ENCODE data around the gene ZNF346.
A peak's percentile ranks its signal among the peaks of the same experiment; 100 is the strongest.
"Not testable (repeated sequence)": the region's sequence is repeated elsewhere in the genome, so short reads cannot be mapped to it uniquely, and the experiment has no call there.

ZNF346 gene, protein sequence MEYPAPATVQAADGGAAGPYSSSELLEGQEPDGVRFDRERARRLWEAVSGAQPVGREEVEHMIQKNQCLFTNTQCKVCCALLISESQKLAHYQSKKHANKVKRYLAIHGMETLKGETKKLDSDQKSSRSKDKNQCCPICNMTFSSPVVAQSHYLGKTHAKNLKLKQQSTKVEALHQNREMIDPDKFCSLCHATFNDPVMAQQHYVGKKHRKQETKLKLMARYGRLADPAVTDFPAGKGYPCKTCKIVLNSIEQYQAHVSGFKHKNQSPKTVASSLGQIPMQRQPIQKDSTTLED

GRCh38 chr5:177022386-177023302 is at the start of gene ZNF346:
TSS of gene ZNF346 (plus strand) at chr5:177022696. CDS start at chr5:177022739, 43 bp downstream.
- no peaks in the 10 kb centered on the region for H3K27me3 ChIP-seq
- peaks cover 19% of the 10 kb centered on the region for H4K20me1 ChIP-seq
- peak within 1 kb of the TSS; percentile 99 for H3K9ac ChIP-seq
- TF ChIP-seq Cebpa-rat (IDR thresholded peaks at IDR 0.05), result no peak
- H3K27ac ChIP-seq, result peak within 1 kb of the TSS; percentile 95
- no peaks in the 10 kb centered on the region for H3K9me3 ChIP-seq
- peak within 1 kb of the TSS; percentile 96 for H3K4me2 ChIP-seq
- H3K4me1 ChIP-seq, result peaks cover 33% of the 10 kb centered on the region
- H3K36me3 ChIP-seq, result peaks cover 29% of the 10 kb centered on the region
- peak within 1 kb of the TSS; percentile 99 for H3K4me3 ChIP-seq

DNA sequence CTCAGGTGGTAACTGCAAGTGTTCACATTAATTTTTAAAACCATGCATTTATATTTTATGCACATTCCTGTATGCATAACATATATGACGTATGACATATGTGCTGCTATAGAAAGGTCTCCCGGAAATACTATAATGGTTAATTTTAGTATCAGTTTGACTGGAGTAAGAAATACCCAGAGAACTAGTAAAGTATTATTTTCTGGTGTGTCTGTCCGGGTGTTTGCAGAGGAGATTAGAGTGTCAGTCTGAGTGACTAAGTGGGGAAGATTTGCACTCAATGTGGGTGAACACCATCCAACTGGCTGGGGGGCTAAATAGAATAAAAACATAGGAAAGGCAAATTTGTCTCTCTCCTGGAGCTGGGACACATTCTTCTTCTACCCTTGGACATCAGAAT is 42.8 kb upstream of the ZNF346 start:
- no peak overlapping the region for H3K27ac ChIP-seq
- H3K36me3 ChIP-seq, result peaks cover 78% of the 10 kb centered on the region
- no peaks in the 10 kb centered on the region for H3K4me1 ChIP-seq
- H3K9ac ChIP-seq, result no peak overlapping the region
- TF ChIP-seq Cebpa-rat (IDR thresholded peaks at IDR 0.05), result no peak
- H3K4me2 ChIP-seq, result no peak overlapping the region
- peaks cover 98% of the 10 kb centered on the region for H4K20me1 ChIP-seq
- H3K9me3 ChIP-seq, result peaks cover 12% of the 10 kb centered on the region
- no peaks in the 10 kb centered on the region for H3K27me3 ChIP-seq
- H3K4me3 ChIP-seq, result no peak overlapping the region

GRCh38 chr5:176980818-176981217 is 41.7 kb upstream of the ZNF346 start:
- peaks cover 91% of the 10 kb centered on the region for H4K20me1 ChIP-seq

DNA sequence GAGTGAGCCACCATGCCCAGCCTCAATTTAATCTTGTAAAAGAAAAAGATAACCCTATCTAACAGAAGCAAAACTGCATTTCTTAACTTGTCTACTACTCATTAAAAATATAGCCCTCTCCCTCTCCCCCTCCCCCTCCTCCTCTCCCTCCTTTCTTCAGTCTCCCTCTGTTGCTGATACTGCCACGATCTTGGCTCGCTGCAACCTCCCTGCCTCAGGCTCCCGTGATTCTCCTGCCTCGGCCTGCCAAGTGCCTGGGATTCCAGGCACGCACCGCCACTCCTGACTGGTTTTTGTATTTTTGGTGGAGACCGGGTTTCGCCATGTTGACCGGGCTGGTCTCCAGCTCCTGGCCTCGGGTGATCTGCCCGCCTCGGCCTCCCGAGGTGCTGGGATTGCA is 39.4 kb upstream of the ZNF346 start:
- H3K4me1 ChIP-seq, H3K27me3 ChIP-seq, H3K27ac ChIP-seq, H3K9ac ChIP-seq, H3K4me3 ChIP-seq, H3K4me2 ChIP-seq: not testable (repeated sequence)
- peaks cover 46% of the 10 kb centered on the region for H3K9me3 ChIP-seq
- peaks cover 91% of the 10 kb centered on the region for H4K20me1 ChIP-seq
- H3K36me3 ChIP-seq, result peaks cover 86% of the 10 kb centered on the region

More at GRCh38 chr5:176980818-176981217, 41.7 kb upstream of the ZNF346 start:
- no peak for TF ChIP-seq Cebpa-rat (IDR thresholded peaks at IDR 0.05)
- H3K27me3 ChIP-seq, result no peaks in the 10 kb centered on the region
- no peak overlapping the region for H3K9ac ChIP-seq
- H3K9me3 ChIP-seq, result peaks cover 24% of the 10 kb centered on the region
- peaks cover 80% of the 10 kb centered on the region for H3K36me3 ChIP-seq
- H3K4me3 ChIP-seq, result no peak overlapping the region
- H3K4me2 ChIP-seq, result no peak overlapping the region
- H3K4me1 ChIP-seq, result peaks cover 5% of the 10 kb centered on the region; the same call in 1 of the 2 replicates
- H3K27ac ChIP-seq, result no peak overlapping the region

- peaks cover 92% of the 10 kb centered on the region for H4K20me1 ChIP-seq
- not testable (repeated sequence) for H3K9ac ChIP-seq, H3K27me3 ChIP-seq, H3K27ac ChIP-seq, H3K4me1 ChIP-seq, H3K4me2 ChIP-seq, H3K4me3 ChIP-seq
- H3K36me3 ChIP-seq, result peaks cover 91% of the 10 kb centered on the region
- peaks cover 46% of the 10 kb centered on the region for H3K9me3 ChIP-seq
Observed at GRCh38 chr5:176983593-176983992, 38.9 kb upstream of the ZNF346 start.

DNA sequence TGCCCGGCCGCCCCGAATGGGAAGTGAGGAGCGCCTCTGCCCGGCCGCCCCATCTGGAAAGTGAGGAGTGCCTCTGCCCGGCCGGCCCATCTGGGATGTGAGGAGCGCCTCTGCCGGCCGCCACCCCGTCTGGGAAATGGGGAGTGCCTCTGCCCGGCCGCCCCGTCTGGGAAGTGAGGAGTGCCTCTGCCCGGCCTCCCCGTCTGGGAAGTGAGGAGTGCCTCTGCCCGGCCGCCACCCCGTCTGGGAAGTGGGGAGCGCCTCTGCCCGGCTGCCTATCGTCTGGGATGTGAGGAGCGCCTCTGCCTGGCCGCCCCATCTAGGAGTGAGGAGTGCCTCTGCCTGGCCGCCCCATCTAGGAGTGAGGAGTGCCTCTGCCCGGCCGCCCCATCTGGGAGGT is 38.3 kb upstream of the ZNF346 start:
- Histone ChIP-seq H3K36me3 (peaks cover 92% of the 10 kb centered on the region), H3K9me3 (peaks cover 46% of the 10 kb centered on the region), H4K20me1 (peaks cover 92% of the 10 kb centered on the region)
- not testable (repeated sequence) for H3K27ac ChIP-seq, H3K4me3 ChIP-seq, H3K9ac ChIP-seq, H3K4me2 ChIP-seq, H3K4me1 ChIP-seq, H3K27me3 ChIP-seq

DNA sequence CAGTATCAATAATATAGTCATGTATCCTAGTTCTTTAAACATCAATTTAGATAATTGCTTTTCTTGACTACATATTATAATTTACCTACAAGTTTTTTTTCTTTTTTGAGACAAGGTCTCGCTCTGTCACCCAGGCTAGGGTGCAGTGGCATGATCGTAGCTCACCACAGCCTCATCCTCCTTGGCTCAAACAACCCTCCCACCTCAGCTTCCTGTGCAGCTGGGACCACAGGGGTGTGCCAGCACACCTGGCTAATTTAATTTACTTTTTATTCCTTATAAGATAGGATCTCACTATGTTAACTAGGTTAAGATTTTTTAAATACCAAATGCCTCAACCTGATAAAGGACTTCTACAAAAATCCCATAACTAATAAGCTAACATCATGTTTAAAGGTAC is 37.0 kb upstream of the ZNF346 start:
- H3K27me3 ChIP-seq, result no peaks in the 10 kb centered on the region
- H3K4me2 ChIP-seq, result peak overlapping the region; percentile 30
- peaks cover 92% of the 10 kb centered on the region for H4K20me1 ChIP-seq
- no peak for TF ChIP-seq Cebpa-rat (IDR thresholded peaks at IDR 0.05)
- peaks cover 46% of the 10 kb centered on the region for H3K9me3 ChIP-seq
- H3K4me3 ChIP-seq, result no peak overlapping the region
- H3K36me3 ChIP-seq, result peaks cover 86% of the 10 kb centered on the region
- H3K4me1 ChIP-seq, result peaks cover 8% of the 10 kb centered on the region; the same call in 1 of the 2 replicates
- no peak overlapping the region for H3K9ac ChIP-seq
- H3K27ac ChIP-seq, result no peak overlapping the region

GRCh38 chr5:176986280-176986679 is 36.2 kb upstream of the ZNF346 start:
- Histone ChIP-seq H3K27ac (no peak overlapping the region), H3K4me1 (peaks cover 8% of the 10 kb centered on the region; the same call in 1 of the 2 replicates), H3K9me3 (peaks cover 52% of the 10 kb centered on the region), H3K4me2 (no peak overlapping the region; the same call in 1 of the 2 replicates), H4K20me1 (peaks cover 92% of the 10 kb centered on the region), H3K27me3 (no peaks in the 10 kb centered on the region), H3K4me3 (no peak overlapping the region), H3K36me3 (peaks cover 81% of the 10 kb centered on the region), H3K9ac (no peak overlapping the region)
- no peak for TF ChIP-seq Cebpa-rat (IDR thresholded peaks at IDR 0.05)

DNA sequence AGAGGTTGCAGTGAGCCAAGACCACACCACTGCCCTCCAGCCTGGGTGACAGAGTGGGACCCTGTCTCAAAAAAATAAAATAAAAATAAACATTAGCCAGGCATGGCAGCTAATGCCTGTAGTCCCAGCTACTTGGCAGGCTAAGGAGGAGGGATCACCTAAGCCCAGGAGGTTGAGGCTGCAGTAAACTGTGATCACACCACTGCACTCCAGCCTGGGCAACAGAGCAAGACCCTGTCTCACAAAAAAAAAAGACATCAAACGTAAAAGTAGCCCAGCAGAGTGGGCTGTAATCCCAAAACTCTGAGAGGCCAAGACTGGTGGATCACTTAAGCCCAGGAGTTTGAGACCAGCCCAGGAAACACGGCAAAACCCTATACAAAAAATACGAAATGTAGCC is 34.9 kb upstream of the ZNF346 start:
- H3K4me1 ChIP-seq, result peaks cover 8% of the 10 kb centered on the region; the same call in 1 of the 2 replicates
- peaks cover 65% of the 10 kb centered on the region for H3K9me3 ChIP-seq
- no peak overlapping the region for H3K9ac ChIP-seq
- peaks cover 77% of the 10 kb centered on the region for H3K36me3 ChIP-seq
- no peak overlapping the region for H3K4me2 ChIP-seq
- TF ChIP-seq Cebpa-rat (IDR thresholded peaks at IDR 0.05), result no peak
- no peaks in the 10 kb centered on the region for H3K27me3 ChIP-seq
- H4K20me1 ChIP-seq, result peaks cover 92% of the 10 kb centered on the region
- no peak overlapping the region for H3K4me3 ChIP-seq
- H3K27ac ChIP-seq, result no peak overlapping the region

DNA sequence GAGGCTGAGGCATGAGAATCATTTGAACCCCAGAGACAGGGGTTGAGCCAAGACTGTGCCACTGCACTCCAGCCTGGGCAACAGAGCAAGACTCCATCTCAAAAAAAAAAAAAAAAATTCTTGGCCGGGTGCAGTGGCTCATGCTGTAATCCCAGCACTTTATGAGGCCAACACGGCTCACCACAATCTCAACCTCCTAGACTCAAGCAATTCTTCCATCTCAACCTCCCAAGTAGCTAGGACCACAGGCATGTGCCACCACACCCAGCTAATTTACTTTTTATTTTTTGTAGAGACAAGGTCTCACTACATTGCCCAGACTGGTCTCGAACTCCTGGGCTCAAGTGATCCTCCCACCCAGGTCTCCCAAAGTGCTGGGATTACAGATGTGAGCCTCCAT is 29.4 kb upstream of the ZNF346 start:
- peaks cover 68% of the 10 kb centered on the region for H3K9me3 ChIP-seq
- not testable (repeated sequence) for H3K27me3 ChIP-seq, H3K4me1 ChIP-seq, H3K4me3 ChIP-seq, H3K4me2 ChIP-seq, H3K9ac ChIP-seq, H3K27ac ChIP-seq
- H4K20me1 ChIP-seq, result peaks cover 100% of the 10 kb centered on the region
- H3K36me3 ChIP-seq, result peaks cover 64% of the 10 kb centered on the region
